ENCODE results near the gene LRP1B.

LRP1B gene

GRCh38 chr2:142012797-142013196 lies 118.0 kb downstream of the LRP1B start:
- Histone ChIP-seq H3K9me2 (replicated peaks; ENCODE audit: control insufficient read depth, low read length) (no peaks in the 10 kb centered on the region), H3K36me3 (ENCODE audit: control insufficient read depth, low read length) (no peaks in the 10 kb centered on the region), H3K4me1 (ENCODE audit: control insufficient read depth, low read length) (no peaks in the 10 kb centered on the region), H3K4me3 (ENCODE audit: low read length) (no peak overlapping the region), H3K4me2 (ENCODE audit: low read length) (no peak overlapping the region), H4K20me1 (ENCODE audit: control insufficient read depth, insufficient read depth, low read depth, low read length) (no peaks in the 10 kb centered on the region), H3K9me3 (ENCODE audit: control insufficient read depth, insufficient read depth, low read length) (no peaks in the 10 kb centered on the region), H3K27ac (ENCODE audit: low read depth, low read length) (no peak overlapping the region), H3K79me2 (ENCODE audit: control insufficient read depth, low read length) (no peaks in the 10 kb centered on the region), H3F3A (ENCODE audit: control insufficient read depth, insufficient read depth) (no peaks in the 10 kb centered on the region), H3K27me3 (ENCODE audit: control insufficient read depth, low read length) (no peaks in the 10 kb centered on the region)
- TF ChIP-seq CTCF (IDR thresholded peaks at IDR 0.05; ENCODE audit: low read depth, low read length, poor library complexity, severe bottlenecking) (no peak), EZH2phosphoT487 (IDR thresholded peaks at IDR 0.05; ENCODE audit: borderline replicate concordance, low read length) (no peak)

- TF ChIP-seq CTCF (IDR thresholded peaks at IDR 0.05; ENCODE audit: low read depth, low read length, poor library complexity, severe bottlenecking) (no peak), EZH2phosphoT487 (IDR thresholded peaks at IDR 0.05; ENCODE audit: borderline replicate concordance, low read length) (no peak)
- H4K20me1 ChIP-seq (ENCODE audit: control insufficient read depth, insufficient read depth, low read depth, low read length) = no peaks in the 10 kb centered on the region
- no peaks in the 10 kb centered on the region for H3K9me3 ChIP-seq (ENCODE audit: control insufficient read depth, insufficient read depth, low read length)
- H3K4me2 ChIP-seq (ENCODE audit: low read length) = no peak overlapping the region
- no peaks in the 10 kb centered on the region for H3K4me1 ChIP-seq (ENCODE audit: control insufficient read depth, low read length)
- no peaks in the 10 kb centered on the region for H3F3A ChIP-seq (ENCODE audit: control insufficient read depth, insufficient read depth)
- H3K79me2 ChIP-seq (ENCODE audit: control insufficient read depth, low read length) = no peaks in the 10 kb centered on the region
- H3K27ac ChIP-seq (ENCODE audit: low read depth, low read length) = no peak overlapping the region
- no peaks in the 10 kb centered on the region for H3K27me3 ChIP-seq (ENCODE audit: control insufficient read depth, low read length)
- H3K36me3 ChIP-seq (ENCODE audit: control insufficient read depth, low read length) = no peaks in the 10 kb centered on the region
- H3K4me3 ChIP-seq (ENCODE audit: low read length) = no peak overlapping the region
- H3K9me2 ChIP-seq (replicated peaks; ENCODE audit: control insufficient read depth, low read length) = no peaks in the 10 kb centered on the region
Observed at GRCh38 chr2:142010477-142011270, 120.1 kb downstream of the LRP1B start.

- Histone ChIP-seq H3K4me2 (ENCODE audit: low read length) (no peak overlapping the region), H3K9me3 (ENCODE audit: control insufficient read depth, insufficient read depth, low read length) (no peaks in the 10 kb centered on the region), H4K20me1 (ENCODE audit: control insufficient read depth, insufficient read depth, low read depth, low read length) (no peaks in the 10 kb centered on the region), H3K9me2 (replicated peaks; ENCODE audit: control insufficient read depth, low read length) (no peaks in the 10 kb centered on the region), H3K79me2 (ENCODE audit: control insufficient read depth, low read length) (no peaks in the 10 kb centered on the region), H3K27ac (ENCODE audit: low read depth, low read length) (no peak overlapping the region), H3K27me3 (ENCODE audit: control insufficient read depth, low read length) (no peaks in the 10 kb centered on the region), H3K4me3 (ENCODE audit: low read length) (no peak overlapping the region), H3K36me3 (ENCODE audit: control insufficient read depth, low read length) (no peaks in the 10 kb centered on the region), H3K4me1 (ENCODE audit: control insufficient read depth, low read length) (no peaks in the 10 kb centered on the region), H3F3A (ENCODE audit: control insufficient read depth, insufficient read depth) (no peaks in the 10 kb centered on the region)
- TF ChIP-seq CTCF (IDR thresholded peaks at IDR 0.05; ENCODE audit: low read depth, low read length, poor library complexity, severe bottlenecking) (no peak), EZH2phosphoT487 (IDR thresholded peaks at IDR 0.05; ENCODE audit: borderline replicate concordance, low read length) (no peak)
Observed at GRCh38 chr2:142008135-142008744, 122.6 kb downstream of the LRP1B start.
